Loucy (cell line): ENCODE results near the gene ADAMTS12.

Experiments
- CTCF ChIP-seq: fragments of 200-600 bp; sonication (generic); conservative IDR thresholded peaks from 2 replicates; pipeline ENCODE4 v1.5.1; 2014; ENCODE audit warnings: mild to moderate bottlenecking, antibody characterized with exemption, low read length
- EZH2phosphoT487 ChIP-seq: fragments of 200-600 bp; IDR thresholded peaks from 2 replicates; pipeline ENCODE4 v1.6.1; 2018; ENCODE audit warnings: antibody characterized with exemption, mild to moderate bottlenecking, moderate library complexity, borderline replicate concordance

- TF ChIP-seq CTCF (no peak), EZH2phosphoT487 (no peak)
Observed at GRCh38 chr5:33539212-33539611, 352.6 kb downstream of the ADAMTS12 start.
